Sigmoid colon (tissue), 4 donors: Measurements from ENCODE around the gene PPARD.

Experiments used
- CTCF ChIP-seq, 4 experiments: fragments of 450-650 bp in 3 of 4; fragments of 200-600 bp in 1 of 4; IDR thresholded peaks; one replicate each; pipeline ENCODE4 v1.5.1; 2016 to 2019; ENCODE audit warnings: antibody characterized with exemption in 4 of 4, mild to moderate bottlenecking in 3 of 4, moderate library complexity in 2 of 4
- POLR2A ChIP-seq, 2 donors: fragments of 450-650 bp; IDR thresholded peaks; one replicate each; pipeline ENCODE4 v1.6.1; 2016; ENCODE audit warnings: antibody characterized with exemption in 2 of 2, mild to moderate bottlenecking in 2 of 2, moderate library complexity in 2 of 2
- POLR2AphosphoS5 ChIP-seq, 4 donors: sonication (generic); formaldehyde crosslinking; IDR thresholded peaks; one replicate each; pipeline ENCODE4 v1.6.1; 2017; ENCODE audit warnings: antibody characterized with exemption in 4 of 4

- TF ChIP-seq CTCF (IDR thresholded peaks at IDR 0.05) (no peak), POLR2A (IDR thresholded peaks at IDR 0.05) (no peak), POLR2AphosphoS5 (IDR thresholded peaks at IDR 0.05) (no peak)
Observed at GRCh38 chr6:35320031-35320410, 22.3 kb upstream of the PPARD start.
